ENCODE data around the gene KAT6B.
"Not testable (repeated sequence)": the region's sequence is repeated elsewhere in the genome, so short reads cannot be mapped to it uniquely, and the experiment has no call there.

Gene KAT6B

GRCh38 chr10:75049316-75050148 lies 223.1 kb downstream of the KAT6B start:
- DNase-seq: no peak

- DNase-seq: no peak
Observed at GRCh38 chr10:75050149-75050919, 223.9 kb downstream of the KAT6B start.

- DNase-seq: no peak
Observed at GRCh38 chr10:75051308-75051707, 224.9 kb downstream of the KAT6B start.

- not testable (repeated sequence) for DNase-seq
Observed at GRCh38 chr10:75055896-75056406, 229.6 kb downstream of the KAT6B start.

- DNase-seq: no peak
Observed at GRCh38 chr10:75057680-75058079, 231.3 kb downstream of the KAT6B start.

GRCh38 chr10:75058161-75058560 lies 231.8 kb downstream of the KAT6B start:
- DNase-seq: no peak

- no peak for DNase-seq
Observed at GRCh38 chr10:75061709-75062505, 235.5 kb downstream of the KAT6B start.

- DNase-seq: peak; percentile 85
Observed at GRCh38 chr10:75062506-75063299, 236.3 kb downstream of the KAT6B start.

- no peak for DNase-seq
Observed at GRCh38 chr10:75063461-75064230, 237.2 kb downstream of the KAT6B start.

GRCh38 chr10:75065076-75065475 lies 238.7 kb downstream of the KAT6B start:
- DNase-seq: peak; percentile 12

- DNase-seq: no peak
Observed at GRCh38 chr10:75066271-75066670, 239.9 kb downstream of the KAT6B start.

GRCh38 chr10:75067272-75067671 lies 240.9 kb downstream of the KAT6B start:
- DNase-seq: no peak

GRCh38 chr10:75068523-75068922 lies 242.1 kb downstream of the KAT6B start:
- DNase-seq: no peak

GRCh38 chr10:75070476-75070875 lies 244.1 kb downstream of the KAT6B start:
- DNase-seq: no peak

GRCh38 chr10:75070961-75071428 lies 244.6 kb downstream of the KAT6B start:
- peak; percentile 0 for DNase-seq

GRCh38 chr10:75071756-75072155 lies 245.4 kb downstream of the KAT6B start:
- DNase-seq: peak; percentile 4

GRCh38 chr10:75072727-75073126 lies 246.3 kb downstream of the KAT6B start:
- no peak for DNase-seq

- DNase-seq: no peak
Observed at GRCh38 chr10:75073442-75073841, 247.0 kb downstream of the KAT6B start.

GRCh38 chr10:75074711-75075445 lies 248.5 kb downstream of the KAT6B start:
- DNase-seq: no peak

GRCh38 chr10:75076348-75076747 lies 249.9 kb downstream of the KAT6B start:
- DNase-seq: no peak

Measured in NCI-H446 treated with DMSO at 0.1 percent for 48 hours (cell line).